ENCODE results near the gene RBMS3. TPM values are rescaled to one million over a fixed set of nuclear protein-coding genes. Genes with fewer than 3 reads are reported as not detected.

The RBMS3 gene
- total RNA-seq, 1 donor from 2014 or later: 70.0 TPM

DNA sequence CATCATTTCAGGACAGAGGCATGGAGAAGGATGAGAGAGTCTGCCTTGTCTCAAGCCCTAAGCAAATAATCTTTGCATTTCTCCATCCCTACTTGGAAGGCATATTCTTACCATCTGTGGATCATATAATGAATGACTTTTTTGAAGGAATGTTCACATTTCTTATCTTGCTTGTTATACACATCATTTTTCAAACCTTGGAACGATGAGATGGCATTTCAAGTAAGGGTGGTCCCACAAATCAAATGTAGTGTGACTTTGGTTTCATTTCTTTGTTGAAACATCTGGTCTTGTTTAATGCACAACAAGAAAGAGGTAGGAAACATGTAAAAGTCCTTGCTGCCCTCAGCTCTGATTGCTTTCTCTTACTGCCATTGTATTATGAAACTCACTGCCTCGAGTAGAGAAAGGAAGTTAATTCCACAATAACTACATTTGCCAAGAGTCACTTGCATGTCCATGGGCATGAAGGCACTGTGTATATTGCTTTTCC is 32.1 kb downstream of the RBMS3 start:
- Histone ChIP-seq H3K4me1 (peaks cover 26% of the 10 kb centered on the region), H3K4me3 (no peak overlapping the region), H3K27ac (no peak overlapping the region), H3K9me3 (no peaks in the 10 kb centered on the region), H3K27me3 (no peaks in the 10 kb centered on the region), H3K36me3 (no peaks in the 10 kb centered on the region)
- no peak for TF ChIP-seq POLR2AphosphoS5 (IDR thresholded peaks at IDR 0.05; ENCODE audit: insufficient read depth in 1 of 2, low read depth in 1 of 2)
- TF ChIP-seq POLR2A (IDR thresholded peaks at IDR 0.05): no peak
- TF ChIP-seq, protein P1, sequence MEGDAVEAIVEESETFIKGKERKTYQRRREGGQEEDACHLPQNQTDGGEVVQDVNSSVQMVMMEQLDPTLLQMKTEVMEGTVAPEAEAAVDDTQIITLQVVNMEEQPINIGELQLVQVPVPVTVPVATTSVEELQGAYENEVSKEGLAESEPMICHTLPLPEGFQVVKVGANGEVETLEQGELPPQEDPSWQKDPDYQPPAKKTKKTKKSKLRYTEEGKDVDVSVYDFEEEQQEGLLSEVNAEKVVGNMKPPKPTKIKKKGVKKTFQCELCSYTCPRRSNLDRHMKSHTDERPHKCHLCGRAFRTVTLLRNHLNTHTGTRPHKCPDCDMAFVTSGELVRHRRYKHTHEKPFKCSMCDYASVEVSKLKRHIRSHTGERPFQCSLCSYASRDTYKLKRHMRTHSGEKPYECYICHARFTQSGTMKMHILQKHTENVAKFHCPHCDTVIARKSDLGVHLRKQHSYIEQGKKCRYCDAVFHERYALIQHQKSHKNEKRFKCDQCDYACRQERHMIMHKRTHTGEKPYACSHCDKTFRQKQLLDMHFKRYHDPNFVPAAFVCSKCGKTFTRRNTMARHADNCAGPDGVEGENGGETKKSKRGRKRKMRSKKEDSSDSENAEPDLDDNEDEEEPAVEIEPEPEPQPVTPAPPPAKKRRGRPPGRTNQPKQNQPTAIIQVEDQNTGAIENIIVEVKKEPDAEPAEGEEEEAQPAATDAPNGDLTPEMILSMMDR (IDR thresholded peaks at IDR 0.05): no peak
- no peak for DNase-seq (ENCODE audit: extremely low spot score in 2 of 2)
- intact Hi-C loops (cut with DNase I): no loop called here

DNA sequence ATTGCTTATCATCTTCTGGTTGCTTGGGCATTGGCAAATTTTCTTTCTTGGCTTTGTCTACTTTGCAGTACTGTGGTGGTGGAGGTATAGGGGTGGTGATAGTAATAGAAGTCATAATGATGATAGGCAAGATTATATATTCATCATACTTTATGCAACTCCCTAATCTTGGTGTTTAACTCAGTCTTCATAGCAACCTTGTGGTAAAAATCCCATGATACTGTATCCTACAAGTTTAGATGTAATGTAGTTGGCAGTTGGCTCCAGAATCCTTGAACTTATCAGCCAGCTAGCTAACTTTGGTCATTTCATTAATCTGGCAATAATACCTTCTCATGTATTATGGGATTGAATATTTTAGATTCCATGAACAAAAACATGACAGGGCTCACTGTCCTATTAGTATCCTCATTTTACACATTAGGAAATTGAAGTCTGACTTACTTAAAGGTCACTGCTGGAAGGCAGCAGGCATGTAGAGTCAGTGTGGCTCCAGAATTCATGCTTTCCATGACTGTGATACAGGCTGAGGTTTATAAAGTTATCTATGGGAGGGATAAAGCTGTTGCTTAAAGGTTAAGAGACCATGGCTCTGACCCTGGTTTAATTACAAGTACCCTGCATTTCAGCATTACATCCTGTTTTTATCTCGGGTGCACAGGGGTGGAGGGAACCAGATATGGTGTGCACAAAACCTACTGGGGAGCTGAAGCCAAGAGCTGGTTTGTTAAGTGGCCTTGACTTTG is 33.3 kb downstream of the RBMS3 start:
- Histone ChIP-seq H3K4me1 (peaks cover 34% of the 10 kb centered on the region), H3K36me3 (no peaks in the 10 kb centered on the region), H3K27ac (no peak overlapping the region), H3K4me3 (no peak overlapping the region), H3K27me3 (no peaks in the 10 kb centered on the region), H3K9me3 (no peaks in the 10 kb centered on the region)
- TF ChIP-seq, protein P1 (IDR thresholded peaks at IDR 0.05): no peak
- TF ChIP-seq POLR2A (IDR thresholded peaks at IDR 0.05) (no peak), POLR2AphosphoS5 (IDR thresholded peaks at IDR 0.05; ENCODE audit: insufficient read depth in 1 of 2, low read depth in 1 of 2) (no peak)
- no peak for DNase-seq (ENCODE audit: extremely low spot score in 2 of 2)
- intact Hi-C loops (cut with DNase I): no loop called here

DNA sequence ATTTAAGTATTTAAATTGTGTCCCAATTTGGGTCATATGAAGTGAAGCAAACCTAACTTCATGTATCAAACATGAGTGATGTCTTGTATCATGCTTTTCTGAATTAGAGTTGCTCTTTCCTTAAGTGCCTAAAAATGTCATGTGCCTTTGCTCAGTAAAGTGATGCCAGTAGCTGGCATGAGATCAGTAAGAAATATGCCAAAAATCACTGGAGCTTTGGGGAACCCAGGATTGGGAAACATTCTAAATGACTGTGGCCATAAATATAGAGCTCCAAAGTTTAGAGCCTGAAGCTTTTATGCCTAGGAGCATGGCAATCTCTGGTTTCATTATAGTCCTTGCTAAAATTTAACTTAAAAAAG is 33.8 kb downstream of the RBMS3 start:
- peaks cover 34% of the 10 kb centered on the region for H3K4me1 ChIP-seq
- H3K27ac ChIP-seq: no peak overlapping the region
- intact Hi-C loops (cut with DNase I): no loop called here
- no peaks in the 10 kb centered on the region for H3K27me3 ChIP-seq
- H3K36me3 ChIP-seq: no peaks in the 10 kb centered on the region
- no peaks in the 10 kb centered on the region for H3K9me3 ChIP-seq
- H3K4me3 ChIP-seq: no peak overlapping the region
- no peak for DNase-seq (ENCODE audit: extremely low spot score in 2 of 2)
- no peak for TF ChIP-seq POLR2A (IDR thresholded peaks at IDR 0.05)
- no peak for TF ChIP-seq POLR2AphosphoS5 (IDR thresholded peaks at IDR 0.05; ENCODE audit: insufficient read depth in 1 of 2, low read depth in 1 of 2)
- TF ChIP-seq, protein P1 (IDR thresholded peaks at IDR 0.05): no peak

DNA sequence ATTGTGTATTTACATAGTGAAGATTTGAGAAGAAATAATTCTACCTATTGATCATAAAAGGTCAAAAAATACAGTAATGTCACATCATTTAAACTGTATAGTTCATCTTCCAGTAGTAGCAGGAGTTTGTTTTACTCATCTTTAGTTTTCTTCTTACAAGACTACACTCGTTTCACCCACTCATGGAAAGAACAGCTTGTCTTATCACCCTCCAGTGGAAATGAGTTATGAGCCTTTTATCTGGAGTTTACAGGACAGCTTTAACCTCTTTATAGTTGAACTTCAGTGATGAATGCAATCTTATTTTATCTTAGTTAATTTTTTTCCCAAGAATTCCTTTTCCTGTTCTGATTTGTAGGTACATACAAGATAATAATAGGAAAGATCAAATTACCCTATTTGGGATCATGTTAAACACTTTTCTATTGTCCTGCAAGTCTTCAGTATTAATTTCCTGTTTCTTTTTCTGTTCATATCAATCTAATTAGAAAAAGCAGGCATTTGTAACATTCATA is 36.8 kb downstream of the RBMS3 start:
- no peaks in the 10 kb centered on the region for H3K27me3 ChIP-seq
- no peak for DNase-seq (ENCODE audit: extremely low spot score in 2 of 2)
- H3K27ac ChIP-seq: no peak overlapping the region
- H3K36me3 ChIP-seq: no peaks in the 10 kb centered on the region
- H3K9me3 ChIP-seq: no peaks in the 10 kb centered on the region
- H3K4me3 ChIP-seq: no peak overlapping the region
- H3K4me1 ChIP-seq: peaks cover 37% of the 10 kb centered on the region
- no peak for TF ChIP-seq POLR2A (IDR thresholded peaks at IDR 0.05)
- no peak for TF ChIP-seq POLR2AphosphoS5 (IDR thresholded peaks at IDR 0.05; ENCODE audit: insufficient read depth in 1 of 2, low read depth in 1 of 2)
- TF ChIP-seq, protein P1 (IDR thresholded peaks at IDR 0.05): no peak
- intact Hi-C loops (cut with DNase I): no loop called here

DNA sequence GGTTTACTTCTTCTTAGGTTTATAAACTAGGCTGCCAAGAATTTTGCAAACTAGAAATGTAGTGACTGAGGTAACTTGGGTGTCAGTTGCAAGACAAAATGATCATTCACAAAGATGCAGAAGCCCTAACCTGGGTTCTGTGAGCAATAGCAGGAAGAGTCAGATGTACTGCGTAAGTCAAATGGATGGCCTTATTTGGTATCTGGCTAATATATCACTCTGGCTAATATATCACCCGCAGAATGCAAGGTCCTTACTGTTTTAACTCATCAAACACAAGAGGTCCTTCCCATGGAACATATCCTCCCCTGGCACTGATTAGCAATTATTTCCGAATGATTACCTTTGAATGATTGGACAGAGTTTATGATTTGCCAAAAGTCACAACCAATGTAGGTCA is 37.4 kb downstream of the RBMS3 start:
- Histone ChIP-seq H3K4me3 (no peak overlapping the region), H3K27me3 (no peaks in the 10 kb centered on the region), H3K27ac (no peak overlapping the region), H3K36me3 (no peaks in the 10 kb centered on the region), H3K9me3 (no peaks in the 10 kb centered on the region), H3K4me1 (peaks cover 32% of the 10 kb centered on the region)
- intact Hi-C loops (cut with DNase I): no loop called here
- TF ChIP-seq, protein P1 (IDR thresholded peaks at IDR 0.05): no peak
- TF ChIP-seq POLR2AphosphoS5 (IDR thresholded peaks at IDR 0.05; ENCODE audit: insufficient read depth in 1 of 2, low read depth in 1 of 2) (no peak), POLR2A (IDR thresholded peaks at IDR 0.05) (no peak)
- no peak for DNase-seq (ENCODE audit: extremely low spot score in 2 of 2)

All from vagina (tissue), 2 donors.